ENCODE results near the gene LZIC. TPM values are rescaled to one million over a fixed set of nuclear protein-coding genes. Genes with fewer than 3 reads are reported as not detected.
A peak's percentile ranks its signal among the peaks of the same experiment; 100 is the strongest.

Gene LZIC
- total and polyA plus RNA-seq, 9 of the 15 experiments (the other 6 are each of a cell fraction or from before 2014, with no cell fraction given) = 32.9 to 109 (median 61.7) TPM

DNA sequence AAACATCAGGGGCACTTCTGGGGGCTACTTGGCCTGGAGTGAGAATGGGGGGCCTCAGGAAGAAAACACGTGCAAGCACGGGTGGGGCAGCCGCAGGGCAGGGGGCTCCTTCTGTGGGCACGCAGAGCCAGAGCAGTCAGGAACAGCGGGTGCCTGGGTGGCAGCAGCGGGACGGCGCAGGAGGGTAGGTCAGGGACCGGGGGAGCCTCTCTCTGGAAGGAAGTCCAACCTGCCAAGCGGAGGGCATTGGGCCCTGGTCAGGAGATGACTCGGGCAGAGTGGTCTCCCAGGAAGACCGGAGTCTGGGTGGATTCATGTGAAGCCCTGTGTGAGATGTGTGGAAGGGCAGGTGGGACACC is 60.3 kb downstream of the LZIC start:
- Histone ChIP-seq H3K9ac (ENCODE audit: insufficient read depth in 1 of 2, low read depth in 2 of 2, low read length in 2 of 2) (peak overlapping the region in 1 of 2 experiments; percentile 6; a peak in 2 of 4 replicates), H3K79me2 (ENCODE audit: control insufficient read depth, insufficient read depth, low read length) (no peaks in the 10 kb centered on the region), H3K4me1 (replicated peaks in 1 of 2; ENCODE audit: control insufficient read depth in 2 of 2, insufficient read depth in 2 of 2, low read length in 2 of 2) (peaks cover 0 to 25% of the 10 kb centered on the region in 2 experiments; a peak in 3 of 5 replicates), H3K4me2 (ENCODE audit: insufficient read depth, low read length) (no peak overlapping the region), H4K20me1 (replicated peaks; ENCODE audit: control insufficient read depth, insufficient read depth, low read length) (peaks cover 5% of the 10 kb centered on the region; the same call in 1 of the 2 replicates), H3K9me1 (ENCODE audit: control insufficient read depth, insufficient read depth, low read length) (no peaks in the 10 kb centered on the region), H3K27ac (ENCODE audit: extremely low read depth, low read depth, low read length) (no peak overlapping the region), H2AFZ (ENCODE audit: low read depth, low read length) (no peak overlapping the region), H3K36me3 (ENCODE audit: control insufficient read depth, insufficient read depth, low read length) (no peaks in the 10 kb centered on the region; the same call in 2 of the 3 replicates), H3K9me3 (replicated peaks; ENCODE audit: control insufficient read depth, insufficient read depth, low read depth, low read length) (no peaks in the 10 kb centered on the region), H3K4me3 (no peak overlapping the region), H3K27me3 (ENCODE audit: control insufficient read depth in 2 of 2, insufficient read depth in 2 of 2, low read length in 2 of 2) (no peaks in the 10 kb centered on the region)
- BruUV-seq (replicated peaks) = no TSS peak
- CTCF ChIA-PET (ENCODE audit: low intra/inter-chr PET ratio) = no interaction called here
- intact Hi-C loops (cut with micrococcal nuclease) (no loop called here), in situ Hi-C loops (cut with MboI) (no loop called here)
- WGBS (ENCODE audit: insufficient coverage, low coverage, missing lambda C conversion rate) = 76% methylated on average over 10 of the region's 12 CpGs
- FAIRE-seq = no peak
- TF ChIP-seq, protein P1, sequence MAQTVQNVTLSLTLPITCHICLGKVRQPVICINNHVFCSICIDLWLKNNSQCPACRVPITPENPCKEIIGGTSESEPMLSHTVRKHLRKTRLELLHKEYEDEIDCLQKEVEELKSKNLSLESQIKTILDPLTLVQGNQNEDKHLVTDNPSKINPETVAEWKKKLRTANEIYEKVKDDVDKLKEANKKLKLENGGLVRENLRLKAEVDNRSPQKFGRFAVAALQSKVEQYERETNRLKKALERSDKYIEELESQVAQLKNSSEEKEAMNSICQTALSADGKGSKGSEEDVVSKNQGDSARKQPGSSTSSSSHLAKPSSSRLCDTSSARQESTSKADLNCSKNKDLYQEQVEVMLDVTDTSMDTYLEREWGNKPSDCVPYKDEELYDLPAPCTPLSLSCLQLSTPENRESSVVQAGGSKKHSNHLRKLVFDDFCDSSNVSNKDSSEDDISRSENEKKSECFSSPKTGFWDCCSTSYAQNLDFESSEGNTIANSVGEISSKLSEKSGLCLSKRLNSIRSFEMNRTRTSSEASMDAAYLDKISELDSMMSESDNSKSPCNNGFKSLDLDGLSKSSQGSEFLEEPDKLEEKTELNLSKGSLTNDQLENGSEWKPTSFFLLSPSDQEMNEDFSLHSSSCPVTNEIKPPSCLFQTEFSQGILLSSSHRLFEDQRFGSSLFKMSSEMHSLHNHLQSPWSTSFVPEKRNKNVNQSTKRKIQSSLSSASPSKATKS (CRISPR knock-in tag; IDR thresholded peaks at IDR 0.05) = no peak
- TF ChIP-seq SMARCB1 (IDR thresholded peaks at IDR 0.05; ENCODE audit: insufficient read length, low read depth) (no peak), POLR2G (IDR thresholded peaks at IDR 0.05; ENCODE audit: low read depth, low read length) (0 out of 2 replicates have a peak, but pooled peaks have one; percentile 21), NCOR1 (IDR thresholded peaks at IDR 0.05) (no peak)
- ATAC-seq = no peak
- no peak for DNase-seq (ENCODE audit: extremely low read depth in 1 of 4, low spot score in 3 of 4)
- POLR2A ChIA-PET = interaction anchor here (0.9 to 1.1 kb wide), 3 partner anchors 10 to 60 kb away, joined by 3 to 5 read pairs (median 4); partner anchors contain the start of genes LZIC and NMNAT1

Measured in K562 (cell line).